GM13977 (cell line): ENCODE data around the gene KNG1.

ENCODE experiments used
- DNase-seq: peaks from one replicate; pipeline ENCODE4 v3.0.0; 2012; ENCODE audit warnings: low spot score
- in situ Hi-C: fragments of 300-500 bp; cut with MboI; formaldehyde crosslinking; loops from one replicate; pipeline ENCODE4 v1.12.0; 2022; ENCODE audit warnings: low sequenced_read_pairs, low pct_unique_long_range_greater_than_20kb, mixed read lengths, inconsistent platforms; ENCODE audit not compliant: unreplicated experiment
- TF ChIP-seq, protein P1 (sequence below): IDR thresholded peaks from 2 replicates; pipeline ENCODE4 v1.5.1; 2012; ENCODE audit warnings: mild to moderate bottlenecking, control low read depth; ENCODE audit not compliant: insufficient read depth; ENCODE audit errors: extremely low read depth, missing control alignments

The KNG1 gene

DNA sequence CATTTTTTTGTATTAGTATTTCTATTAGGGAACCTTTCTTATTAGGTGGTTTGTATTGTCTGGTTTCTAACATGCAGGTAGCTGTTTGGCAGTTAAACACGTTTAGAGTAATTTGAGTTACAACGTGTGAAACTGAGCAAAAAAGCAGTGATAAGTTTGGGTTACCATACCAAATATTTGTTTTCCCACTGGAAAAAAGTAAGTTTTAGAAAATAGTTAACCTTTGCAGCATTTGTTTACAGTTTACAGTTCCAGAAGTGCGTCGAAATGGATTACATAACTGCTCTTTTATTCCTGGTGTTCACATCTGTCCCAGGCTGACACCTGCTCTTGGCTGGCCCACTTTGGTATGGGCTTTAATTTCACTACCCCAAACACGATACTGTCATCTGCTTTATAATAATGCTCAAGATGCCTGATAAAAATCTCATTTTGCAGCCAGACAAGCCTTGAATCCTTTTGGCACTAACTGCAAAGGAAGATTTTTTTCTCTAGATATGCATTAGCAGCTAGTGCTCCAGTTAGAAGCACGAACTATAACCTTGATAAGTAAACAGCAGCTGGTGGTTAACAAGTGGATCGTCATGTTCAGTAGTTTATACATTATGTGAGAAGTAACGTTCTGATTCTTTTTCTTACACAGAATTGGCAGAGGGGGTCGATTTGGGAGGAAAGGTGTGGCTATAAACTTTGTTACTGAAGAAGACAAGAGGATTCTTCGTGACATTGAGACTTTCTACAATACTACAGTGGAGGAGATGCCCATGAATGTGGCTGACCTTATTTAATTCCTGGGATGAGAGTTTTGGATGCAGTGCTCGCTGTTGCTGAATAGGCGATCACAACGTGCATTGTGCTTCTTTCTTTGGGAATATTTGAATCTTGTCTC, 71.6 kb downstream of the KNG1 start:
- TF ChIP-seq, protein P1, sequence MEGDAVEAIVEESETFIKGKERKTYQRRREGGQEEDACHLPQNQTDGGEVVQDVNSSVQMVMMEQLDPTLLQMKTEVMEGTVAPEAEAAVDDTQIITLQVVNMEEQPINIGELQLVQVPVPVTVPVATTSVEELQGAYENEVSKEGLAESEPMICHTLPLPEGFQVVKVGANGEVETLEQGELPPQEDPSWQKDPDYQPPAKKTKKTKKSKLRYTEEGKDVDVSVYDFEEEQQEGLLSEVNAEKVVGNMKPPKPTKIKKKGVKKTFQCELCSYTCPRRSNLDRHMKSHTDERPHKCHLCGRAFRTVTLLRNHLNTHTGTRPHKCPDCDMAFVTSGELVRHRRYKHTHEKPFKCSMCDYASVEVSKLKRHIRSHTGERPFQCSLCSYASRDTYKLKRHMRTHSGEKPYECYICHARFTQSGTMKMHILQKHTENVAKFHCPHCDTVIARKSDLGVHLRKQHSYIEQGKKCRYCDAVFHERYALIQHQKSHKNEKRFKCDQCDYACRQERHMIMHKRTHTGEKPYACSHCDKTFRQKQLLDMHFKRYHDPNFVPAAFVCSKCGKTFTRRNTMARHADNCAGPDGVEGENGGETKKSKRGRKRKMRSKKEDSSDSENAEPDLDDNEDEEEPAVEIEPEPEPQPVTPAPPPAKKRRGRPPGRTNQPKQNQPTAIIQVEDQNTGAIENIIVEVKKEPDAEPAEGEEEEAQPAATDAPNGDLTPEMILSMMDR: no peak
- in situ Hi-C loops: no loop called here
- no peak for DNase-seq

DNA sequence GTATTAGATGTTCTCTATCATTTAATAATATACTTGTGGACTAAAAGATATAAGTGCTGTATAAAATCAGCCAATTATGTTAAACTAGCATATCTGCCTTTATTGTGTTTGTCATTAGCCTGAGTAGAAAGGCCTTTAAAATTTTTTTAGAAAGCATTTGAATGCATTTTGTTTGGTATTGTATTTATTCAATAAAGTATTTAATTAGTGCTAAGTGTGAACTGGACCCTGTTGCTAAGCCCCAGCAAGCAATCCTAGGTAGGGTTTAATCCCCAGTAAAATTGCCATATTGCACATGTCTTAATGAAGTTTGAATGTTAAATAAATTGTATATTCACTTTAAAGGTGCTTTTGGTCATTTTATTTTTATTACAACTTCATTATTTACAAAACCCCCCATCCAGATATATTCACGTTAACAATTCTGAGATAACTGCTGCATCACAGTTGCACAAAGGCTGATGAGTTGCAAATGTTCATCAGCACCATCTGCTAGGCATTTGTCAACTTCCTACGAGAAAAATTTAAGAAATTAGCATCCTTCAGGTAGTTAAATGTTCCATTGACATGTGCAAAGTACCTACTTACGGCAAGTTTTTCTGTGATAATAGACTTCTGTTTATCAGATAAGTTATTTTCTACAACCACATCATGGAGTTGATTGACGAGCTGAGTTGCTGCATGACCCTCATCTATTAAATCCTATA, 72.5 kb downstream of the KNG1 start:
- in situ Hi-C loops: no loop called here
- DNase-seq: no peak
- TF ChIP-seq, protein P1: no peak

DNA sequence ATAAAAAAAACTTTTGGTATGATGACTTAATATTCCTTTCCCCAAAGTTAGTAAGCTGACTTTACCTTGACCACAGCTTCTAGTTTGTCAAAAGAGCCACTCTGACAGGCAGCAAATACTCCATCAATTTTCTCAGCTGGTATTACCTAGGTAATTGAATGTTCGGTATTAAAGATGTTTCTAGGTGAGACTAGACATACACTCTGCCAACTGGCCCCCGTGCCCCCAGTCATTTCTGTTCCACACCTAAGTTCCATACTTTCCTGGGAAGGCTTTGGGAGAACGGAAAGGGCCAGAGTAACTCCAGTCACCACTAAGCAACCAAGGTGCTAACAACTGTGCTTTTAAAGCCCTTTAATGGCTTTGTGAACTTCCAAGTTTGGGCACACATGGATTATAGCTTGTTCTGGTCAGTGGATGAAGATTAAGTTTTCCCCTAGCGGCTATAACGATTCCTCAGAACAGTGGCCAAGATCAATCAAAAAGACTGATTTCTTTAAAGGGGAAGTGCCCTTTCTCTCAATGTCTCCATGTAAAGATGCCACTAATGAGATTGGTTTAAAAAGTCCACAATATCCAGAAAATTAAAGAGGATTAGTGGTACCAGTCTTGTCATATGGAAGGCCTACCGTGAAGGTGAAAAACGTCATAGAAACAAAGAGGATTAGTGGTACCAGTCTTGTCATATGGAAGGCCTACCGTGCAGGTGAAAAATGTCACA, 73.3 kb downstream of the KNG1 start:
- no peak for DNase-seq
- TF ChIP-seq, protein P1: no peak
- in situ Hi-C loops: no loop called here
